Measurements from ENCODE around the gene LRRC75A.

LRRC75A gene

GRCh38 chr17:16493531-16494046, 1.6 kb upstream of the LRRC75A start:
- no peak for DNase-seq (ENCODE audit: low read depth)

GRCh38 chr17:16492613-16493530, 879 bp upstream of the LRRC75A start:
- no peak for DNase-seq (ENCODE audit: low read depth)

- peak; percentile 11 for DNase-seq (ENCODE audit: low read depth)
Measured at GRCh38 chr17:16491131-16491702, 776 bp downstream of the LRRC75A start.

- DNase-seq (ENCODE audit: low read depth): no peak
Measured at GRCh38 chr17:16489431-16489830, 2.6 kb downstream of the LRRC75A start.

- no peak for DNase-seq (ENCODE audit: low read depth)
Measured at GRCh38 chr17:16488968-16489337, 3.0 kb downstream of the LRRC75A start.

GRCh38 chr17:16488186-16488967, 3.6 kb downstream of the LRRC75A start:
- DNase-seq (ENCODE audit: low read depth): no peak

- DNase-seq (ENCODE audit: low read depth): peak; percentile 63
Measured at GRCh38 chr17:16486373-16487250, 5.4 kb downstream of the LRRC75A start.

GRCh38 chr17:16484445-16485175, 7.4 kb downstream of the LRRC75A start:
- DNase-seq (ENCODE audit: low read depth): no peak

- DNase-seq (ENCODE audit: low read depth): no peak
Measured at GRCh38 chr17:16483021-16483645, 8.9 kb downstream of the LRRC75A start.

- DNase-seq (ENCODE audit: low read depth): no peak
Measured at GRCh38 chr17:16482253-16482652, 9.7 kb downstream of the LRRC75A start.

GRCh38 chr17:16480995-16481394, 11.0 kb downstream of the LRRC75A start:
- DNase-seq (ENCODE audit: low read depth): no peak

- DNase-seq (ENCODE audit: low read depth): no peak
Measured at GRCh38 chr17:16479264-16479663, 12.7 kb downstream of the LRRC75A start.

GRCh38 chr17:16478649-16479048, 13.3 kb downstream of the LRRC75A start:
- DNase-seq (ENCODE audit: low read depth): no peak

GRCh38 chr17:16477666-16478065, 14.3 kb downstream of the LRRC75A start:
- DNase-seq (ENCODE audit: low read depth): no peak

- DNase-seq (ENCODE audit: low read depth): peak; percentile 95
Measured at GRCh38 chr17:16477255-16477654, 14.7 kb downstream of the LRRC75A start.

GRCh38 chr17:16475179-16475704, 16.8 kb downstream of the LRRC75A start:
- DNase-seq (ENCODE audit: low read depth): no peak

- peak; percentile 41 for DNase-seq (ENCODE audit: low read depth)
Measured at GRCh38 chr17:16474012-16474725, 17.8 kb downstream of the LRRC75A start.

GRCh38 chr17:16473044-16474011, 18.7 kb downstream of the LRRC75A start:
- DNase-seq (ENCODE audit: low read depth): no peak

Measured in ELR (cell line).